Kasumi-1 (cell line): Measurements from ENCODE around the gene ZFP62.
"Not testable (repeated sequence)": the region's sequence is repeated elsewhere in the genome, so short reads cannot be mapped to it uniquely, and the experiment has no call there.

ENCODE experiments used
- DNase-seq, 2 experiments: peaks; one replicate each; lab custom pipeline; 2025; lab: John Stamatoyannopoulos, UW

Gene ZFP62

GRCh38 chr5:180830253-180831138, 30.6 kb downstream of the ZFP62 start:
- peak; percentile 34 to 60 for DNase-seq

GRCh38 chr5:180829726-180830125, 31.4 kb downstream of the ZFP62 start:
- DNase-seq, result no peak

GRCh38 chr5:180828756-180829531, 32.1 kb downstream of the ZFP62 start:
- DNase-seq, result not testable (repeated sequence)

- not testable (repeated sequence) for DNase-seq
These were observed 33.7 kb downstream of the ZFP62 start for GRCh38 chr5:180827374-180827773.

GRCh38 chr5:180825768-180826525, 35.1 kb downstream of the ZFP62 start:
- no peak for DNase-seq

GRCh38 chr5:180824630-180825476, 36.2 kb downstream of the ZFP62 start:
- no peak for DNase-seq

- DNase-seq, result no peak
These were observed 37.0 kb downstream of the ZFP62 start for GRCh38 chr5:180823940-180824629.

- DNase-seq, result no peak
These were observed 37.7 kb downstream of the ZFP62 start for GRCh38 chr5:180823346-180823745.

- no peak for DNase-seq
These were observed 39.5 kb downstream of the ZFP62 start for GRCh38 chr5:180821538-180821937.

GRCh38 chr5:180820788-180821321, 40.2 kb downstream of the ZFP62 start:
- no peak for DNase-seq

GRCh38 chr5:180818677-180819341, 42.3 kb downstream of the ZFP62 start:
- no peak for DNase-seq

GRCh38 chr5:180817893-180818674, 43.0 kb downstream of the ZFP62 start:
- no peak for DNase-seq

GRCh38 chr5:180816608-180817534, 44.2 kb downstream of the ZFP62 start:
- DNase-seq, result no peak

- peak; percentile 38 to 71 for DNase-seq
These were observed 45.7 kb downstream of the ZFP62 start for GRCh38 chr5:180815293-180815917.

- no peak for DNase-seq
These were observed 47.7 kb downstream of the ZFP62 start for GRCh38 chr5:180813420-180813819.

- DNase-seq, result no peak
These were observed 49.4 kb downstream of the ZFP62 start for GRCh38 chr5:180811623-180812124.

GRCh38 chr5:180810959-180811622, 50.0 kb downstream of the ZFP62 start:
- DNase-seq, result peak; percentile 64 to 74
